Measurements from ENCODE around the gene CDK7. TPM values are rescaled to one million over a fixed set of nuclear protein-coding genes. Genes with fewer than 3 reads are reported as not detected.
"Not testable (repeated sequence)": the region's sequence is repeated elsewhere in the genome, so short reads cannot be mapped to it uniquely, and the experiment has no call there.

Gene CDK7
- total and polyA plus RNA-seq, 9 of the 15 experiments (the other 6 are each of a cell fraction or from before 2014, with no cell fraction given), result 41.7 to 143 (median 65.3) TPM

DNA sequence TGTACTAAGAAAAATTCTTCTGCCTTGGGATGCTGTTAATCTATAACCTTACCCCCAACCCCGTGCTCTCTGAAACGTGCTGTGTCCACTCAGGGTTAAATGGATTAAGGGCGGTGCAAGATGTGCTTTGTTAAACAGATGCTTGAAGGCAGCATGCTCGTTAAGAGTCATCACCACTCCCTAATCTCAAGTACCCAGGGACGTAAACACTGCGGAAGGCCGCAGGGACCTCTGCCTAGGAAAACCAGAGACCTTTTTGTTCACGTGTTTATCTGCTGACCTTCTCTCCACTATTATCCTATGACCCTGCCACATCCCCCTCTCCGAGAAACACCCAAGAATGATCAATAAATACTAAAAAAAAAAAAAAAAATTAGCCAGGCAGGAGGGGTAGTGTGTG lies 13.9 kb upstream of the CDK7 start (continued):
- TF ChIP-seq, protein P1, sequence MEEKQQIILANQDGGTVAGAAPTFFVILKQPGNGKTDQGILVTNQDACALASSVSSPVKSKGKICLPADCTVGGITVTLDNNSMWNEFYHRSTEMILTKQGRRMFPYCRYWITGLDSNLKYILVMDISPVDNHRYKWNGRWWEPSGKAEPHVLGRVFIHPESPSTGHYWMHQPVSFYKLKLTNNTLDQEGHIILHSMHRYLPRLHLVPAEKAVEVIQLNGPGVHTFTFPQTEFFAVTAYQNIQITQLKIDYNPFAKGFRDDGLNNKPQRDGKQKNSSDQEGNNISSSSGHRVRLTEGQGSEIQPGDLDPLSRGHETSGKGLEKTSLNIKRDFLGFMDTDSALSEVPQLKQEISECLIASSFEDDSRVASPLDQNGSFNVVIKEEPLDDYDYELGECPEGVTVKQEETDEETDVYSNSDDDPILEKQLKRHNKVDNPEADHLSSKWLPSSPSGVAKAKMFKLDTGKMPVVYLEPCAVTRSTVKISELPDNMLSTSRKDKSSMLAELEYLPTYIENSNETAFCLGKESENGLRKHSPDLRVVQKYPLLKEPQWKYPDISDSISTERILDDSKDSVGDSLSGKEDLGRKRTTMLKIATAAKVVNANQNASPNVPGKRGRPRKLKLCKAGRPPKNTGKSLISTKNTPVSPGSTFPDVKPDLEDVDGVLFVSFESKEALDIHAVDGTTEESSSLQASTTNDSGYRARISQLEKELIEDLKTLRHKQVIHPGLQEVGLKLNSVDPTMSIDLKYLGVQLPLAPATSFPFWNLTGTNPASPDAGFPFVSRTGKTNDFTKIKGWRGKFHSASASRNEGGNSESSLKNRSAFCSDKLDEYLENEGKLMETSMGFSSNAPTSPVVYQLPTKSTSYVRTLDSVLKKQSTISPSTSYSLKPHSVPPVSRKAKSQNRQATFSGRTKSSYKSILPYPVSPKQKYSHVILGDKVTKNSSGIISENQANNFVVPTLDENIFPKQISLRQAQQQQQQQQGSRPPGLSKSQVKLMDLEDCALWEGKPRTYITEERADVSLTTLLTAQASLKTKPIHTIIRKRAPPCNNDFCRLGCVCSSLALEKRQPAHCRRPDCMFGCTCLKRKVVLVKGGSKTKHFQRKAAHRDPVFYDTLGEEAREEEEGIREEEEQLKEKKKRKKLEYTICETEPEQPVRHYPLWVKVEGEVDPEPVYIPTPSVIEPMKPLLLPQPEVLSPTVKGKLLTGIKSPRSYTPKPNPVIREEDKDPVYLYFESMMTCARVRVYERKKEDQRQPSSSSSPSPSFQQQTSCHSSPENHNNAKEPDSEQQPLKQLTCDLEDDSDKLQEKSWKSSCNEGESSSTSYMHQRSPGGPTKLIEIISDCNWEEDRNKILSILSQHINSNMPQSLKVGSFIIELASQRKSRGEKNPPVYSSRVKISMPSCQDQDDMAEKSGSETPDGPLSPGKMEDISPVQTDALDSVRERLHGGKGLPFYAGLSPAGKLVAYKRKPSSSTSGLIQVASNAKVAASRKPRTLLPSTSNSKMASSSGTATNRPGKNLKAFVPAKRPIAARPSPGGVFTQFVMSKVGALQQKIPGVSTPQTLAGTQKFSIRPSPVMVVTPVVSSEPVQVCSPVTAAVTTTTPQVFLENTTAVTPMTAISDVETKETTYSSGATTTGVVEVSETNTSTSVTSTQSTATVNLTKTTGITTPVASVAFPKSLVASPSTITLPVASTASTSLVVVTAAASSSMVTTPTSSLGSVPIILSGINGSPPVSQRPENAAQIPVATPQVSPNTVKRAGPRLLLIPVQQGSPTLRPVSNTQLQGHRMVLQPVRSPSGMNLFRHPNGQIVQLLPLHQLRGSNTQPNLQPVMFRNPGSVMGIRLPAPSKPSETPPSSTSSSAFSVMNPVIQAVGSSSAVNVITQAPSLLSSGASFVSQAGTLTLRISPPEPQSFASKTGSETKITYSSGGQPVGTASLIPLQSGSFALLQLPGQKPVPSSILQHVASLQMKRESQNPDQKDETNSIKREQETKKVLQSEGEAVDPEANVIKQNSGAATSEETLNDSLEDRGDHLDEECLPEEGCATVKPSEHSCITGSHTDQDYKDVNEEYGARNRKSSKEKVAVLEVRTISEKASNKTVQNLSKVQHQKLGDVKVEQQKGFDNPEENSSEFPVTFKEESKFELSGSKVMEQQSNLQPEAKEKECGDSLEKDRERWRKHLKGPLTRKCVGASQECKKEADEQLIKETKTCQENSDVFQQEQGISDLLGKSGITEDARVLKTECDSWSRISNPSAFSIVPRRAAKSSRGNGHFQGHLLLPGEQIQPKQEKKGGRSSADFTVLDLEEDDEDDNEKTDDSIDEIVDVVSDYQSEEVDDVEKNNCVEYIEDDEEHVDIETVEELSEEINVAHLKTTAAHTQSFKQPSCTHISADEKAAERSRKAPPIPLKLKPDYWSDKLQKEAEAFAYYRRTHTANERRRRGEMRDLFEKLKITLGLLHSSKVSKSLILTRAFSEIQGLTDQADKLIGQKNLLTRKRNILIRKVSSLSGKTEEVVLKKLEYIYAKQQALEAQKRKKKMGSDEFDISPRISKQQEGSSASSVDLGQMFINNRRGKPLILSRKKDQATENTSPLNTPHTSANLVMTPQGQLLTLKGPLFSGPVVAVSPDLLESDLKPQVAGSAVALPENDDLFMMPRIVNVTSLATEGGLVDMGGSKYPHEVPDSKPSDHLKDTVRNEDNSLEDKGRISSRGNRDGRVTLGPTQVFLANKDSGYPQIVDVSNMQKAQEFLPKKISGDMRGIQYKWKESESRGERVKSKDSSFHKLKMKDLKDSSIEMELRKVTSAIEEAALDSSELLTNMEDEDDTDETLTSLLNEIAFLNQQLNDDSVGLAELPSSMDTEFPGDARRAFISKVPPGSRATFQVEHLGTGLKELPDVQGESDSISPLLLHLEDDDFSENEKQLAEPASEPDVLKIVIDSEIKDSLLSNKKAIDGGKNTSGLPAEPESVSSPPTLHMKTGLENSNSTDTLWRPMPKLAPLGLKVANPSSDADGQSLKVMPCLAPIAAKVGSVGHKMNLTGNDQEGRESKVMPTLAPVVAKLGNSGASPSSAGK (IDR thresholded peaks at IDR 0.05), result peak; percentile 54
- TF ChIP-seq, protein P2, sequence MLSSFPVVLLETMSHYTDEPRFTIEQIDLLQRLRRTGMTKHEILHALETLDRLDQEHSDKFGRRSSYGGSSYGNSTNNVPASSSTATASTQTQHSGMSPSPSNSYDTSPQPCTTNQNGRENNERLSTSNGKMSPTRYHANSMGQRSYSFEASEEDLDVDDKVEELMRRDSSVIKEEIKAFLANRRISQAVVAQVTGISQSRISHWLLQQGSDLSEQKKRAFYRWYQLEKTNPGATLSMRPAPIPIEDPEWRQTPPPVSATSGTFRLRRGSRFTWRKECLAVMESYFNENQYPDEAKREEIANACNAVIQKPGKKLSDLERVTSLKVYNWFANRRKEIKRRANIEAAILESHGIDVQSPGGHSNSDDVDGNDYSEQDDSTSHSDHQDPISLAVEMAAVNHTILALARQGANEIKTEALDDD (IDR thresholded peaks at IDR 0.05), result peak; percentile 74
- TF ChIP-seq SMARCA4 (IDR thresholded peaks at IDR 0.05), result peak; percentile 49; the same call in 1 of the 2 replicates
- peak in 1 of 2 experiments; percentile 64; a peak in 1 of 4 replicates for TF ChIP-seq KDM1A (IDR thresholded peaks at IDR 0.05)
- 0 out of 2 replicates have a peak, but pooled peaks have one; percentile 11 for TF ChIP-seq TEAD4 (IDR thresholded peaks at IDR 0.05; ENCODE audit: low read length)
- TF ChIP-seq TEAD4 (CRISPR knock-in tag; IDR thresholded peaks at IDR 0.05; ENCODE audit: borderline replicate concordance), result not testable (repeated sequence)
- TF ChIP-seq HDAC2 (IDR thresholded peaks at IDR 0.05), result peak; percentile 27; the same call in 1 of the 2 replicates
- TF ChIP-seq, protein P3, sequence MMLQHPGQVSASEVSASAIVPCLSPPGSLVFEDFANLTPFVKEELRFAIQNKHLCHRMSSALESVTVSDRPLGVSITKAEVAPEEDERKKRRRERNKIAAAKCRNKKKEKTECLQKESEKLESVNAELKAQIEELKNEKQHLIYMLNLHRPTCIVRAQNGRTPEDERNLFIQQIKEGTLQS (IDR thresholded peaks at IDR 0.05), result peak; percentile 20; the same call in 1 of the 2 replicates
- TF ChIP-seq, protein P3 (CRISPR knock-in tag; conservative IDR thresholded peaks at IDR 0.05), result not testable (repeated sequence)
- peak in 1 of 2 experiments; percentile 54; a peak in 1 of 4 replicates for TF ChIP-seq HDAC1 (IDR thresholded peaks at IDR 0.05)
- TF ChIP-seq NR2C1 (IDR thresholded peaks at IDR 0.05), result peak; percentile 36; the same call in 1 of the 2 replicates
- peak; percentile 43 for TF ChIP-seq NR2C1 (tag; IDR thresholded peaks at IDR 0.05)
- TF ChIP-seq, protein P4, sequence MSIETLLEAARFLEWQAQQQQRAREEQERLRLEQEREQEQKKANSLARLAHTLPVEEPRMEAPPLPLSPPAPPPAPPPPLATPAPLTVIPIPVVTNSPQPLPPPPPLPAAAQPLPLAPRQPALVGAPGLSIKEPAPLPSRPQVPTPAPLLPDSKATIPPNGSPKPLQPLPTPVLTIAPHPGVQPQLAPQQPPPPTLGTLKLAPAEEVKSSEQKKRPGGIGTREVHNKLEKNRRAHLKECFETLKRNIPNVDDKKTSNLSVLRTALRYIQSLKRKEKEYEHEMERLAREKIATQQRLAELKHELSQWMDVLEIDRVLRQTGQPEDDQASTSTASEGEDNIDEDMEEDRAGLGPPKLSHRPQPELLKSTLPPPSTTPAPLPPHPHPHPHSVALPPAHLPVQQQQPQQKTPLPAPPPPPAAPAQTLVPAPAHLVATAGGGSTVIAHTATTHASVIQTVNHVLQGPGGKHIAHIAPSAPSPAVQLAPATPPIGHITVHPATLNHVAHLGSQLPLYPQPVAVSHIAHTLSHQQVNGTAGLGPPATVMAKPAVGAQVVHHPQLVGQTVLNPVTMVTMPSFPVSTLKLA (conservative IDR thresholded peaks at IDR 0.05), result peak; percentile 68 to 83
- peak; percentile 86 to 90 for TF ChIP-seq FOXK2 (conservative IDR thresholded peaks at IDR 0.05 in 1 of 2, IDR thresholded peaks at IDR 0.05 in 1 of 2; ENCODE audit: low read depth in 2 of 2)

Data from K562 (cell line).